Metanephros (tissue), 1 donor: ENCODE results near the gene VPS8. TPM values are rescaled to one million over a fixed set of nuclear protein-coding genes. Genes with fewer than 3 reads are reported as not detected.

Experiments
- total RNA-seq: library from RNA; depleted of rRNA; stranded (reverse); fragments of >200 nt; gene quantifications from one replicate; pipeline ENCODE4 v1.2.3, GENCODE V29; 2014

VPS8 gene, protein sequence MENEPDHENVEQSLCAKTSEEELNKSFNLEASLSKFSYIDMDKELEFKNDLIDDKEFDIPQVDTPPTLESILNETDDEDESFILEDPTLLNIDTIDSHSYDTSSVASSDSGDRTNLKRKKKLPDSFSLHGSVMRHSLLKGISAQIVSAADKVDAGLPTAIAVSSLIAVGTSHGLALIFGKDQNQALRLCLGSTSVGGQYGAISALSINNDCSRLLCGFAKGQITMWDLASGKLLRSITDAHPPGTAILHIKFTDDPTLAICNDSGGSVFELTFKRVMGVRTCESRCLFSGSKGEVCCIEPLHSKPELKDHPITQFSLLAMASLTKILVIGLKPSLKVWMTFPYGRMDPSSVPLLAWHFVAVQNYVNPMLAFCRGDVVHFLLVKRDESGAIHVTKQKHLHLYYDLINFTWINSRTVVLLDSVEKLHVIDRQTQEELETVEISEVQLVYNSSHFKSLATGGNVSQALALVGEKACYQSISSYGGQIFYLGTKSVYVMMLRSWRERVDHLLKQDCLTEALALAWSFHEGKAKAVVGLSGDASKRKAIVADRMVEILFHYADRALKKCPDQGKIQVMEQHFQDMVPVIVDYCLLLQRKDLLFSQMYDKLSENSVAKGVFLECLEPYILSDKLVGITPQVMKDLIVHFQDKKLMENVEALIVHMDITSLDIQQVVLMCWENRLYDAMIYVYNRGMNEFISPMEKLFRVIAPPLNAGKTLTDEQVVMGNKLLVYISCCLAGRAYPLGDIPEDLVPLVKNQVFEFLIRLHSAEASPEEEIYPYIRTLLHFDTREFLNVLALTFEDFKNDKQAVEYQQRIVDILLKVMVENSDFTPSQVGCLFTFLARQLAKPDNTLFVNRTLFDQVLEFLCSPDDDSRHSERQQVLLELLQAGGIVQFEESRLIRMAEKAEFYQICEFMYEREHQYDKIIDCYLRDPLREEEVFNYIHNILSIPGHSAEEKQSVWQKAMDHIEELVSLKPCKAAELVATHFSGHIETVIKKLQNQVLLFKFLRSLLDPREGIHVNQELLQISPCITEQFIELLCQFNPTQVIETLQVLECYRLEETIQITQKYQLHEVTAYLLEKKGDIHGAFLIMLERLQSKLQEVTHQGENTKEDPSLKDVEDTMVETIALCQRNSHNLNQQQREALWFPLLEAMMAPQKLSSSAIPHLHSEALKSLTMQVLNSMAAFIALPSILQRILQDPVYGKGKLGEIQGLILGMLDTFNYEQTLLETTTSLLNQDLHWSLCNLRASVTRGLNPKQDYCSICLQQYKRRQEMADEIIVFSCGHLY (N-terminal part only)
- 150 TPM for total RNA-seq

GRCh38 chr3:184811999-184812661 lies at the start of gene VPS8:
TSS of gene VPS8 (plus strand) at chr3:184812166. CDS start at chr3:184824633, 12,467 bp downstream.

Other genes with a start within 250 kb of the VPS8 start
- 59.7 TPM for gene MAGEF1, start 100.1 kb upstream of the VPS8 start, total RNA-seq